Measurements from ENCODE around the gene MVK. TPM values are rescaled to one million over a fixed set of nuclear protein-coding genes. Genes with fewer than 3 reads are reported as not detected.

MVK gene
- total RNA-seq, 1 experiment from 2014 or later, result 19.2 TPM

DNA sequence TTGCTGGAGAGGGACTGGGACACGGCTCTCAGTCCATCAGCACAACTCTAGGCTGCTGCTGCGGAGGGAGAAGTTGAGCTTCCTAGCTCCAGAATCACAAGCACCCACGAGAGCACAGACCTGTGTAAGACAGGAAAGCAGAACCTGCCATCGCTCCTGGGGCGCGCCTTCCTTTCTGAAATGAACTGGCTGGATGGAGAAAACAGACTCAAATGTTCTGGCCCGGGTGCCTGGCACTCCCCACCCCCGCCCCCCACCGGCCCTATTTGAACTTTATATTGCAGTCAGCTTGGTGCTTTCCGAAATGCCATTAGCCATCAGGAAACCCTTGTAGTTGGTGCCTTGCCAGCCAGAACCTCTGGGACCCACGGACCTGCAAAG lies 23.8 kb downstream of the MVK start:
- no peak overlapping the region for H2BK15ac ChIP-seq (ENCODE audit: low read depth, low read length)
- no peaks in the 10 kb centered on the region for H4K20me1 ChIP-seq (ENCODE audit: control insufficient read depth, insufficient read depth, insufficient read length)
- no peak overlapping the region for H3K14ac ChIP-seq (ENCODE audit: insufficient read depth, low read length)
- no peak overlapping the region for H3K23ac ChIP-seq (ENCODE audit: insufficient read length, low read depth, low read length)
- no peak overlapping the region for H3K4me3 Mint-ChIP-seq
- no peak overlapping the region for H3K4ac ChIP-seq (ENCODE audit: low read depth, low read length)
- no peak for TF ChIP-seq CTCF (conservative IDR thresholded peaks at IDR 0.05)
- H3T11ph ChIP-seq (ENCODE audit: low read length), result no peak overlapping the region
- H3K9ac ChIP-seq (ENCODE audit: extremely low read depth, insufficient read length, low read length), result no peak overlapping the region
- H3K27ac ChIP-seq (ENCODE audit: insufficient read length, low read depth, low read length), result no peak overlapping the region
- no peak overlapping the region for H3K4me2 ChIP-seq (ENCODE audit: insufficient read depth, insufficient read length, low read length)
- no CpG with 5 or more reads among the region's 11 CpGs for WGBS (ENCODE audit: extremely low coverage, insufficient read length, low lambda C conversion rate)
- H2BK120ac ChIP-seq (ENCODE audit: low read depth, low read length, poor library complexity, severe bottlenecking), result no peak overlapping the region
- no peak overlapping the region for H2AFZ ChIP-seq (ENCODE audit: low read length)
- no peak overlapping the region for H3K18ac ChIP-seq (ENCODE audit: insufficient read length, low read depth, low read length)
- no peak overlapping the region for H2AK5ac ChIP-seq (ENCODE audit: insufficient read length, low read length)
- no peak overlapping the region for H4K5ac ChIP-seq (ENCODE audit: insufficient read length, low read depth, low read length)
- no peaks in the 10 kb centered on the region for H3K4me1 ChIP-seq (ENCODE audit: insufficient read depth, low read length)
- no peaks in the 10 kb centered on the region for H3K23me2 ChIP-seq (ENCODE audit: insufficient read length, low read depth, low read length, poor library complexity, severe bottlenecking)
- H3K56ac ChIP-seq (ENCODE audit: insufficient read length, low read depth, low read length), result no peak overlapping the region
- no peaks in the 10 kb centered on the region; a peak in 1 of 5 replicates for H3K9me3 Mint-ChIP-seq
- H2BK12ac ChIP-seq (ENCODE audit: insufficient read length, low read depth, low read length), result no peak overlapping the region
- peaks cover 2 to 12% (median 10%) of the 10 kb centered on the region in 3 experiments; a peak in 4 of 7 replicates for H3K36me3 Mint-ChIP-seq (ENCODE audit: insufficient read depth in 1 of 3, low read depth in 3 of 3)
- H3K27me3 ChIP-seq (ENCODE audit: insufficient read depth, low read length), result no peaks in the 10 kb centered on the region
- H3K27ac Mint-ChIP-seq, result no peak overlapping the region; a peak in 1 of 7 replicates
- peaks cover 11 to 20% of the 10 kb centered on the region in 2 experiments for H3K4me1 Mint-ChIP-seq
- no peak overlapping the region for H2BK20ac ChIP-seq (ENCODE audit: low read depth, low read length, poor library complexity, severe bottlenecking)
- DNase-seq, result no peak
- H3K79me2 ChIP-seq (ENCODE audit: insufficient read depth, low read length), result no peaks in the 10 kb centered on the region
- H3K79me1 ChIP-seq (ENCODE audit: insufficient read depth, low read depth, low read length, poor library complexity, severe bottlenecking), result no peaks in the 10 kb centered on the region
- no peak overlapping the region for H4K8ac ChIP-seq (replicated peaks; ENCODE audit: insufficient read length, low read depth, low read length)
- H2BK5ac ChIP-seq (ENCODE audit: insufficient read length, low read length), result no peak overlapping the region
- no peak overlapping the region for H4K91ac ChIP-seq (ENCODE audit: insufficient read length, low read depth, low read length)
- H3K27me3 Mint-ChIP-seq (ENCODE audit: low read depth), result no peaks in the 10 kb centered on the region; the same call in 1 of the 2 replicates
- H3K9me3 ChIP-seq (ENCODE audit: control insufficient read depth, low read depth, low read length), result no peaks in the 10 kb centered on the region

Measured in H9 (cell line).